ENCODE measurements around the gene PRX. TPM values are rescaled to one million over a fixed set of nuclear protein-coding genes. Genes with fewer than 3 reads are reported as not detected.

The PRX gene
- total RNA-seq, 1 experiment from 2014 or later = 6.6 TPM

- H3F3A ChIP-seq (ENCODE audit: insufficient read depth, low read depth) = peaks cover 4% of the 10 kb centered on the region; the same call in 1 of the 2 replicates
- H2AFZ ChIP-seq = no peak overlapping the region
- ChIA-PET CTCF (interaction anchor here (0.7 kb wide), 1 partner anchor 12 kb away, joined by 3 read pairs; no protein-coding TSS in a partner anchor), POLR2A (ENCODE audit: unreplicated experiment) (no interaction called here)
- no TSS peak for BruUV-seq (replicated peaks)
- no peak overlapping the region for H3K4me3 ChIP-seq
- DNase-seq = no peak
- H3K27me3 ChIP-seq (ENCODE audit: insufficient read depth, low read depth) = no peaks in the 10 kb centered on the region
- peaks cover 4% of the 10 kb centered on the region for H3K4me1 ChIP-seq (replicated peaks; ENCODE audit: insufficient read depth)
- intact Hi-C loops (cut with micrococcal nuclease; ENCODE audit: unreplicated experiment) = no loop called here
- no peak overlapping the region for H3K4me2 ChIP-seq
- no peaks in the 10 kb centered on the region for H3K9me2 ChIP-seq (ENCODE audit: insufficient read depth)
- no peaks in the 10 kb centered on the region for H3K9me3 ChIP-seq (ENCODE audit: insufficient read depth, low read depth)
- no peaks in the 10 kb centered on the region for H3K36me3 ChIP-seq (ENCODE audit: low read depth)
- H3K27ac ChIP-seq = no peak overlapping the region
- no peak for TF ChIP-seq EZH2 (IDR thresholded peaks at IDR 0.05; ENCODE audit: low read depth)
- TF ChIP-seq, protein P1, sequence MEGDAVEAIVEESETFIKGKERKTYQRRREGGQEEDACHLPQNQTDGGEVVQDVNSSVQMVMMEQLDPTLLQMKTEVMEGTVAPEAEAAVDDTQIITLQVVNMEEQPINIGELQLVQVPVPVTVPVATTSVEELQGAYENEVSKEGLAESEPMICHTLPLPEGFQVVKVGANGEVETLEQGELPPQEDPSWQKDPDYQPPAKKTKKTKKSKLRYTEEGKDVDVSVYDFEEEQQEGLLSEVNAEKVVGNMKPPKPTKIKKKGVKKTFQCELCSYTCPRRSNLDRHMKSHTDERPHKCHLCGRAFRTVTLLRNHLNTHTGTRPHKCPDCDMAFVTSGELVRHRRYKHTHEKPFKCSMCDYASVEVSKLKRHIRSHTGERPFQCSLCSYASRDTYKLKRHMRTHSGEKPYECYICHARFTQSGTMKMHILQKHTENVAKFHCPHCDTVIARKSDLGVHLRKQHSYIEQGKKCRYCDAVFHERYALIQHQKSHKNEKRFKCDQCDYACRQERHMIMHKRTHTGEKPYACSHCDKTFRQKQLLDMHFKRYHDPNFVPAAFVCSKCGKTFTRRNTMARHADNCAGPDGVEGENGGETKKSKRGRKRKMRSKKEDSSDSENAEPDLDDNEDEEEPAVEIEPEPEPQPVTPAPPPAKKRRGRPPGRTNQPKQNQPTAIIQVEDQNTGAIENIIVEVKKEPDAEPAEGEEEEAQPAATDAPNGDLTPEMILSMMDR (conservative IDR thresholded peaks at IDR 0.05) = no peak
- H3K79me2 ChIP-seq (ENCODE audit: low read depth) = no peaks in the 10 kb centered on the region
- no peaks in the 10 kb centered on the region for H4K20me1 ChIP-seq (ENCODE audit: insufficient read depth)
Observed at GRCh38 chr19:40407714-40408597, 5.2 kb downstream of the PRX start.

DNA sequence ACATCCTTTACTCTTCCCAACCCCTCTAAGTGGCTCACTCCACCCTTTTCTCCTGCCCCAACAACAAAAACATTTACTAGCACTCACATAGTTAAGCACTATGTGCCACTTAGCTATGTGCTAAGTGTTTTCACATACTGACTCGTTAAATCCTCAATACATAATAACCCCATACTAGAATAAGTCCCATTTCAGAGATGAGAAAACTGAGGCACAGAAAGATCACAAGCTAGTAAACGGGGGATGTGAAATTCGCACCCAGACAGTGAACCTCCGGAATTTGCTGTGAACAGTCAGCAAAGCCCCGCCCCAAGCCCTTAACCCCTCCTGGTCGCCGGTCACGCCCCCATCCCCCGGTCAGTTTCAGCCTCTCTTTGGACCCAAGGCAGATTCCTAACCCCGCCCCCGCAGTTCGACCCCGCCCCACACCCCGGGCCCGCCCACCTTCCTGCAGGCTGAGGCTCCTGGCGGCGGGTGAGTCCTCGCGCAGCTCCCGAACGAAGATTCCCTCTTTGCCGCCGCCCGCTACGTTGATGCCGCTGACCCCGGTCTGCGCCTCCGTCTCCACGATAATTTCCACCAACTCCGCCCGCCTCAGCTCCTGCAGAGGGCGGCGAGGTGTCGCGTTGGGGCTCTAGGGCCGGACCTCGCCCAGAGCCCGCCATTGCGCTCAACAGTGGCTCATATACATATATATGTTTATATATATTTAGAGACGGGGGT lies 9.8 kb downstream of the PRX start:
- H2AFZ ChIP-seq = peak overlapping the region; percentile 99
- H3K4me3 ChIP-seq = peak overlapping the region; percentile 90
- peaks cover 4% of the 10 kb centered on the region for H3K4me1 ChIP-seq (replicated peaks; ENCODE audit: insufficient read depth)
- TF ChIP-seq EZH2 (IDR thresholded peaks at IDR 0.05; ENCODE audit: low read depth) = no peak
- TF ChIP-seq, protein P1 (conservative IDR thresholded peaks at IDR 0.05) = no peak
- intact Hi-C loops (cut with micrococcal nuclease; ENCODE audit: unreplicated experiment) = loop anchor here (5.0 kb wide), 1 partner anchor 39 kb away; the partner anchor contains the start of gene SERTAD3
- no peaks in the 10 kb centered on the region for H3K27me3 ChIP-seq (ENCODE audit: insufficient read depth, low read depth)
- H4K20me1 ChIP-seq (ENCODE audit: insufficient read depth) = no peaks in the 10 kb centered on the region
- CTCF ChIA-PET = interaction anchor here (0.5 to 0.9 kb wide), 4 partner anchors 27 to 202 kb away, joined by 3 to 6 read pairs (median 4); no protein-coding TSS in a partner anchor
- no peaks in the 10 kb centered on the region for H3K9me3 ChIP-seq (ENCODE audit: insufficient read depth, low read depth)
- 0 out of 2 replicates have a peak overlapping the region, but pooled peaks have one; percentile 23 for H3K27ac ChIP-seq
- H3K36me3 ChIP-seq (ENCODE audit: low read depth) = no peaks in the 10 kb centered on the region
- BruUV-seq (replicated peaks) = TSS peak; percentile 69
- H3K9me2 ChIP-seq (ENCODE audit: insufficient read depth) = no peaks in the 10 kb centered on the region
- POLR2A ChIA-PET (ENCODE audit: unreplicated experiment) = interaction anchor here (0.5 to 1.0 kb wide), 5 partner anchors 32 to 1372 kb away, joined by 3 to 6 read pairs (median 4); no protein-coding TSS in a partner anchor
- peak overlapping the region; percentile 91 for H3K4me2 ChIP-seq
- H3F3A ChIP-seq (ENCODE audit: insufficient read depth, low read depth) = peaks cover 8% of the 10 kb centered on the region; the same call in 1 of the 2 replicates
- peak; percentile 69 to 96 for DNase-seq
- H3K79me2 ChIP-seq (ENCODE audit: low read depth) = no peaks in the 10 kb centered on the region

GRCh38 chr19:40400559-40400958 lies 12.6 kb downstream of the PRX start:
- POLR2A ChIA-PET (ENCODE audit: unreplicated experiment) = no interaction called here
- BruUV-seq (replicated peaks) = no TSS peak
- intact Hi-C loops (cut with micrococcal nuclease; ENCODE audit: unreplicated experiment) = loop anchor here (5.0 kb wide), 1 partner anchor 42 kb away; the partner anchor contains the start of gene SERTAD3

More at GRCh38 chr19:40400559-40400958, 12.6 kb downstream of the PRX start:
- Histone ChIP-seq H3K36me3 (ENCODE audit: low read depth) (no peaks in the 10 kb centered on the region), H3K4me2 (no peak overlapping the region), H3K27ac (no peak overlapping the region), H2AFZ (no peak overlapping the region), H3K4me3 (no peak overlapping the region), H3K27me3 (ENCODE audit: insufficient read depth, low read depth) (no peaks in the 10 kb centered on the region), H3K9me3 (ENCODE audit: insufficient read depth, low read depth) (no peaks in the 10 kb centered on the region), H4K20me1 (ENCODE audit: insufficient read depth) (no peaks in the 10 kb centered on the region), H3F3A (ENCODE audit: insufficient read depth, low read depth) (peaks cover 8% of the 10 kb centered on the region; the same call in 1 of the 2 replicates), H3K4me1 (replicated peaks; ENCODE audit: insufficient read depth) (peaks cover 4% of the 10 kb centered on the region), H3K79me2 (ENCODE audit: low read depth) (no peaks in the 10 kb centered on the region), H3K9me2 (ENCODE audit: insufficient read depth) (no peaks in the 10 kb centered on the region)
- CTCF ChIA-PET = no interaction called here
- DNase-seq = no peak
- no peak for TF ChIP-seq EZH2 (IDR thresholded peaks at IDR 0.05; ENCODE audit: low read depth)
- TF ChIP-seq, protein P1 (conservative IDR thresholded peaks at IDR 0.05) = no peak
